ENCODE data around the gene SASH1.

Gene SASH1

GRCh38 chr6:148398678-148399077, 56.0 kb downstream of the SASH1 start:
- ChIA-PET CTCF (no interaction called here), POLR2A (no interaction called here)
- no peak for DNase-seq (ENCODE audit: extremely low spot score)
- TF ChIP-seq L3MBTL2 (conservative IDR thresholded peaks at IDR 0.05) (no peak), NFRKB (IDR thresholded peaks at IDR 0.05) (no peak), HDGF (IDR thresholded peaks at IDR 0.05; ENCODE audit: borderline replicate concordance) (no peak), TARDBP (IDR thresholded peaks at IDR 0.05) (no peak), PKNOX1 (IDR thresholded peaks at IDR 0.05) (no peak), BHLHE40 (IDR thresholded peaks at IDR 0.05; ENCODE audit: borderline replicate concordance) (no peak), FOXA1 (IDR thresholded peaks at IDR 0.05) (no peak), ELF4 (IDR thresholded peaks at IDR 0.05) (no peak), LEF1 (IDR thresholded peaks at IDR 0.05; ENCODE audit: borderline replicate concordance) (no peak), CTBP1 (IDR thresholded peaks at IDR 0.05; ENCODE audit: borderline replicate concordance) (no peak), ARNT (IDR thresholded peaks at IDR 0.05) (no peak), SP1 (IDR thresholded peaks at IDR 0.05) (no peak), FOXK2 (IDR thresholded peaks at IDR 0.05) (no peak), ZNF384 (IDR thresholded peaks at IDR 0.05) (no peak), FOXM1 (IDR thresholded peaks at IDR 0.05; ENCODE audit: borderline replicate concordance) (no peak), SUZ12 (IDR thresholded peaks at IDR 0.05) (no peak)

GRCh38 chr6:148401571-148401970, 58.9 kb downstream of the SASH1 start:
- no peak for DNase-seq (ENCODE audit: extremely low spot score)
- ChIA-PET CTCF (no interaction called here), POLR2A (no interaction called here)
- TF ChIP-seq ARNT (IDR thresholded peaks at IDR 0.05): no peak
- no peak for TF ChIP-seq FOXM1 (IDR thresholded peaks at IDR 0.05; ENCODE audit: borderline replicate concordance)
- TF ChIP-seq SUZ12 (IDR thresholded peaks at IDR 0.05): no peak
- TF ChIP-seq HDGF (IDR thresholded peaks at IDR 0.05; ENCODE audit: borderline replicate concordance): no peak
- no peak for TF ChIP-seq TARDBP (IDR thresholded peaks at IDR 0.05)
- no peak for TF ChIP-seq FOXA1 (IDR thresholded peaks at IDR 0.05)
- no peak for TF ChIP-seq ELF4 (IDR thresholded peaks at IDR 0.05)
- no peak for TF ChIP-seq BHLHE40 (IDR thresholded peaks at IDR 0.05; ENCODE audit: borderline replicate concordance)
- TF ChIP-seq FOXK2 (IDR thresholded peaks at IDR 0.05): no peak
- TF ChIP-seq PKNOX1 (IDR thresholded peaks at IDR 0.05): no peak
- TF ChIP-seq L3MBTL2 (conservative IDR thresholded peaks at IDR 0.05): no peak
- no peak for TF ChIP-seq LEF1 (IDR thresholded peaks at IDR 0.05; ENCODE audit: borderline replicate concordance)
- no peak for TF ChIP-seq ZNF384 (IDR thresholded peaks at IDR 0.05)
- no peak for TF ChIP-seq NFRKB (IDR thresholded peaks at IDR 0.05)
- no peak for TF ChIP-seq SP1 (IDR thresholded peaks at IDR 0.05)
- no peak for TF ChIP-seq CTBP1 (IDR thresholded peaks at IDR 0.05; ENCODE audit: borderline replicate concordance)

- ChIA-PET POLR2A (no interaction called here), CTCF (no interaction called here)
- TF ChIP-seq SP1 (IDR thresholded peaks at IDR 0.05) (no peak), L3MBTL2 (conservative IDR thresholded peaks at IDR 0.05) (no peak), ELF4 (IDR thresholded peaks at IDR 0.05) (no peak), NFRKB (IDR thresholded peaks at IDR 0.05) (no peak), SUZ12 (IDR thresholded peaks at IDR 0.05) (no peak), LEF1 (IDR thresholded peaks at IDR 0.05; ENCODE audit: borderline replicate concordance) (no peak), FOXM1 (IDR thresholded peaks at IDR 0.05; ENCODE audit: borderline replicate concordance) (no peak), ZNF384 (IDR thresholded peaks at IDR 0.05) (no peak), ARNT (IDR thresholded peaks at IDR 0.05) (no peak), PKNOX1 (IDR thresholded peaks at IDR 0.05) (no peak), HDGF (IDR thresholded peaks at IDR 0.05; ENCODE audit: borderline replicate concordance) (no peak), FOXA1 (IDR thresholded peaks at IDR 0.05) (no peak), BHLHE40 (IDR thresholded peaks at IDR 0.05; ENCODE audit: borderline replicate concordance) (no peak), CTBP1 (IDR thresholded peaks at IDR 0.05; ENCODE audit: borderline replicate concordance) (no peak), TARDBP (IDR thresholded peaks at IDR 0.05) (no peak), FOXK2 (IDR thresholded peaks at IDR 0.05) (no peak)
- no peak for DNase-seq (ENCODE audit: extremely low spot score)
These were observed 61.9 kb downstream of the SASH1 start for GRCh38 chr6:148404456-148405054.

- DNase-seq (ENCODE audit: extremely low spot score): no peak
- ChIA-PET POLR2A (no interaction called here), CTCF (no interaction called here)
- TF ChIP-seq L3MBTL2 (conservative IDR thresholded peaks at IDR 0.05) (no peak), FOXM1 (IDR thresholded peaks at IDR 0.05; ENCODE audit: borderline replicate concordance) (no peak)
These were observed 63.3 kb downstream of the SASH1 start for GRCh38 chr6:148405894-148406293.

GRCh38 chr6:148406579-148407371, 64.1 kb downstream of the SASH1 start:
- POLR2A ChIA-PET: no interaction called here
- CTCF ChIA-PET: no interaction called here
- TF ChIP-seq ARNT (IDR thresholded peaks at IDR 0.05) (no peak), ELF4 (IDR thresholded peaks at IDR 0.05) (no peak), SP1 (IDR thresholded peaks at IDR 0.05) (no peak), ZNF384 (IDR thresholded peaks at IDR 0.05) (no peak), HDGF (IDR thresholded peaks at IDR 0.05; ENCODE audit: borderline replicate concordance) (no peak), NFRKB (IDR thresholded peaks at IDR 0.05) (no peak), FOXK2 (IDR thresholded peaks at IDR 0.05) (no peak)
- DNase-seq (ENCODE audit: extremely low spot score): no peak

- POLR2A ChIA-PET: no interaction called here
- CTCF ChIA-PET: no interaction called here
- no peak for DNase-seq (ENCODE audit: extremely low spot score)
- TF ChIP-seq L3MBTL2 (conservative IDR thresholded peaks at IDR 0.05): no peak
- no peak for TF ChIP-seq NFRKB (IDR thresholded peaks at IDR 0.05)
- TF ChIP-seq LEF1 (IDR thresholded peaks at IDR 0.05; ENCODE audit: borderline replicate concordance): no peak
- no peak for TF ChIP-seq CTBP1 (IDR thresholded peaks at IDR 0.05; ENCODE audit: borderline replicate concordance)
- TF ChIP-seq FOXA1 (IDR thresholded peaks at IDR 0.05): no peak
- TF ChIP-seq TARDBP (IDR thresholded peaks at IDR 0.05): no peak
- no peak for TF ChIP-seq FOXM1 (IDR thresholded peaks at IDR 0.05; ENCODE audit: borderline replicate concordance)
- TF ChIP-seq FOXK2 (IDR thresholded peaks at IDR 0.05): no peak
- TF ChIP-seq HDGF (IDR thresholded peaks at IDR 0.05; ENCODE audit: borderline replicate concordance): no peak
- no peak for TF ChIP-seq ZNF384 (IDR thresholded peaks at IDR 0.05)
- TF ChIP-seq ELF4 (IDR thresholded peaks at IDR 0.05): no peak
- TF ChIP-seq ARNT (IDR thresholded peaks at IDR 0.05): no peak
- no peak for TF ChIP-seq PKNOX1 (IDR thresholded peaks at IDR 0.05)
- no peak for TF ChIP-seq SUZ12 (IDR thresholded peaks at IDR 0.05)
- TF ChIP-seq BHLHE40 (IDR thresholded peaks at IDR 0.05; ENCODE audit: borderline replicate concordance): no peak
- TF ChIP-seq SP1 (IDR thresholded peaks at IDR 0.05): no peak
These were observed 64.7 kb downstream of the SASH1 start for GRCh38 chr6:148407372-148407771.
